GM18519 (cell line): ENCODE measurements around the gene MRS2.

Source experiments
- ATAC-seq: cut with Tn5 transposase; IDR thresholded peaks from one replicate; pipeline ENCODE4 v1.9.1; 2021; ENCODE audit warnings: mild to moderate bottlenecking, moderate library complexity; ENCODE audit not compliant: unreplicated experiment, low FRiP score

Gene MRS2

GRCh38 chr6:24426729-24427446, 24.2 kb downstream of the MRS2 start:
- no peak for ATAC-seq

- ATAC-seq = no peak
These were observed 25.9 kb downstream of the MRS2 start for GRCh38 chr6:24428615-24429014.

GRCh38 chr6:24429146-24429545, 26.4 kb downstream of the MRS2 start:
- ATAC-seq = no peak

- no peak for ATAC-seq
These were observed 27.4 kb downstream of the MRS2 start for GRCh38 chr6:24430086-24430485.

DNA sequence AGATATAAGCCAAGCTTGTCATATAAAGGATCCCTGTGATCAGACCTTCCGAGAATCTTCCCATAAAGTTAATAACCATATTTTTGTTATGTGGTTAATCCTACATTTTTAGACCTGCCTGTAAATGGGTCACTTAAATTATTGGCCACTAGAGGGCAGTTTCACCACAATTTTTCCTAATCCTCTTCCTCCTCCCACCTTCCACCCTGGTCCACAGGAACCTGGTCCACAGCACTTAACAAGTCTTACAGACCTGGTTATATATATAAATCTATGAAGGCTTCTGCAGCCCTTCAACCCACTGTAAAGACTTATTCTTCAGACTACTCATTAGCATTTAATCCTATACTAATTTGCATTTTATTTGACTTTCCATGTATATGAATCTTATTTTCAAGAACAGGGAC, 28.3 kb downstream of the MRS2 start:
- ATAC-seq = no peak

DNA sequence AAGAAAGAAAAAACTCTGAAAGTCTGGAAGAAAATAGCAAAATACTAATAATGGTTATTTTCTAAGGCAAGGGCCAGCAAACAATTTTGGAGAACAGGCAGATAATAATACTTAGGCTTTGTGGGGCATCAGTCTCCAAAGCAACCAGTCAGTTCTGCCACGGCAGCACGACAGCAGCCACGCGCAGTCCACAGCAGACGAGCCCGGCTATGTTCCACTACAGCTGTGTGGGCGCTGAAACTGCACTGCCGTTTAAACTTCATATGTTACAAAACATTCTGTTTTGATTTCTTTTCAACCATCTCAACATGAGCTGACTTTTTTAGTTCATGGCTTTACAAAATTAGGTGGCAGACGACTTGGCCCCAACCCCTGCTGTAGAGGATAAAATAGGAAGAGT, 29.9 kb downstream of the MRS2 start:
- ATAC-seq = no peak

GRCh38 chr6:24436979-24437378, 34.2 kb downstream of the MRS2 start:
- ATAC-seq = no peak

- ATAC-seq = no peak
These were observed 37.3 kb downstream of the MRS2 start for GRCh38 chr6:24439858-24440539.

- ATAC-seq = no peak
These were observed 38.3 kb downstream of the MRS2 start for GRCh38 chr6:24440897-24441598.

DNA sequence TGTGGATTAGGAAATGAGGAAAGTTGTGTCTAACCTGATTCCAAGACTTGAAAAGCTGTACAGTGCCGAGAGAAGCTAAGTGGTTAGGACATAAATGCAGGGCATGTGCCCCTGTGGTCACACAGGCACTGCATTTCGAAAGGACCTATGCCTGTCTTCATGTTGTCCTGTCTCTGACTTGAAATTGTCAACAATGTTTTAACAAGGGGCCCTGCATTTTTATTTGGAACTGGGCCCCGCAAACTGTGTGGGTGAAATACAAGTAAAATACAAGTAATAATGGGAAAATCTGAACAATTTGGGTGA, 38.8 kb downstream of the MRS2 start:
- no peak for ATAC-seq

DNA sequence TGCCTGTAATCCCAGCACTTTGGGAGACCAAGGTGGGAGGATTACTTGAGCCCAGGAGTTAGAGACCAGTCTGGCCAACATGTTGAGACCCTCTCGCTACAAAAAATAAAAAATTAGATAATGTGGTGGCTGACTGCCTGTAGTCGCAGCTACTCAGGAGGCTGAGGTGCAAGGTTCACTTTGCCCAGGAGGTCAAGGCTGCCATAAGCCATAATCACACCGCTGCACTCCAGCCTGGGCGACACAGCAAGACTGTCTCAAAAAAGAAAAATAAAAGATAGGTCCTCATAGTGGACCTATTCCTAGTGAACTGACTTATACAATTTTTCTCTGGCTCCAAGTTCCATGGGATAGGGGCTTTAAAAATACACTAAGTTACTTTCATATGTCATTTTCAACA, 41.9 kb downstream of the MRS2 start:
- no peak for ATAC-seq

GRCh38 chr6:24445704-24446103, 43.0 kb downstream of the MRS2 start:
- no peak for ATAC-seq

GRCh38 chr6:24446670-24447069, 43.9 kb downstream of the MRS2 start:
- ATAC-seq = no peak

- ATAC-seq = no peak
These were observed 45.7 kb downstream of the MRS2 start for GRCh38 chr6:24448396-24448795.

GRCh38 chr6:24448828-24449525, 46.2 kb downstream of the MRS2 start:
- no peak for ATAC-seq

DNA sequence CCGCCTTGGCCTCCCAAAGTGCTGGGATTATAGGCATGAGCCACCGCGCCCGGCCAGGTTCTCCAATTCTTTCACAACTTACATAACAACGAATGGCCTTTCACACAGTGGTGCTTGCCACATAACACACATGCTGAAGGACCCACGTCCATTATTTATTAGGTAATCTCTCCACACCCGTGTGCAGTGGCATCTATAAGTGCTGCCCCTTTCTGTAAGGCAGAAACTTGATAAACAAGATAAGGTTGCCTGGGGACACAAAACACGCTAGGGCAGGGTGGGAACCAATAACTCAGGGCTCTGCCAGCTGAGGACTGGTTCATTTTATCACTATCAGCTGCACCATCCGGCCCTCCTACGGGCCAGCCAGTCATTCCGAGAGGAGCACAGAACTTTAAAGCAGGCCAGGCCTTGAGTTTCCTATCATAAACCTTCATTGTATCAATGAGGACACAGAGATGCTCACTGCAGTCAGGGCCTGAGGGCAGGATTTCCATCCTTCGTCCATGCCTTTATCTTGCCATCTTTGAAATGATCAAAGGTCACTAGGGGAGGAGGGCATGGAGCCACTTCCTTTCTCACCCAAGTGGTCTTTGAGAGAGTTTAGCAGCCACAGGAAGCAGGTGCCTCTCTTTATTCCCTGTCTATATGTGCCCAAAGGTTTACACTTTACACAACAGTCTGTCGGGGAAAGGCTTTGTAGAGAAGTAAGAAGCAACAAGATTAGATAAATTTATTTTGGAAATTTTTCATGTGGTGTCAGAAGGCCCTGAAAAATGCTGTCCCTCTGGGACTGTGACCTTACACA, 49.0 kb downstream of the MRS2 start:
- no peak for ATAC-seq

GRCh38 chr6:24453921-24454320, 51.2 kb downstream of the MRS2 start:
- no peak for ATAC-seq

- ATAC-seq = no peak
These were observed 51.7 kb downstream of the MRS2 start for GRCh38 chr6:24454452-24454851.

GRCh38 chr6:24455061-24455460, 52.3 kb downstream of the MRS2 start:
- no peak for ATAC-seq

GRCh38 chr6:24458134-24458533, 55.4 kb downstream of the MRS2 start:
- no peak for ATAC-seq
